Measurements from ENCODE around the gene ROR2.

GRCh38 chr9:91890662-91891061 is 59.4 kb downstream of the ROR2 start:
- TF ChIP-seq CTCF (conservative IDR thresholded peaks at IDR 0.05; ENCODE audit: low read length) (no peak), EZH2phosphoT487 (IDR thresholded peaks at IDR 0.05; ENCODE audit: borderline replicate concordance) (no peak)
